ENCODE data around the gene PAK6. TPM values are rescaled to one million over a fixed set of nuclear protein-coding genes. Genes with fewer than 3 reads are reported as not detected.

PAK6 gene
- total RNA-seq, 1 donor from 2014 or later = 13.2 TPM

- no peak overlapping the region for H3K27ac Mint-ChIP-seq
- no peaks in the 10 kb centered on the region for H3K36me3 Mint-ChIP-seq (ENCODE audit: insufficient read depth)
- no peak overlapping the region for H3K4me3 Mint-ChIP-seq (ENCODE audit: low read depth)
- peaks cover 4% of the 10 kb centered on the region for H3K4me1 Mint-ChIP-seq (ENCODE audit: low read depth)
- peaks cover 70% of the 10 kb centered on the region for H3K27me3 Mint-ChIP-seq
- DNase-seq (ENCODE audit: low spot score, unreplicated experiment) = no peak
- TF ChIP-seq CTCF (IDR thresholded peaks at IDR 0.05; ENCODE audit: unreplicated experiment) = no peak
- peaks cover 3% of the 10 kb centered on the region for H3K9me3 Mint-ChIP-seq (ENCODE audit: low read depth)
Observed at GRCh38 chr15:40295297-40295696, 56.4 kb downstream of the PAK6 start.

GRCh38 chr15:40295877-40296560 lies 57.2 kb downstream of the PAK6 start:
- Mint-ChIP-seq H3K36me3 (ENCODE audit: insufficient read depth) (no peaks in the 10 kb centered on the region), H3K4me3 (ENCODE audit: low read depth) (no peak overlapping the region), H3K27ac (no peak overlapping the region), H3K4me1 (ENCODE audit: low read depth) (peaks cover 3% of the 10 kb centered on the region), H3K27me3 (peaks cover 66% of the 10 kb centered on the region), H3K9me3 (ENCODE audit: low read depth) (peaks cover 3% of the 10 kb centered on the region)
- DNase-seq (ENCODE audit: low spot score, unreplicated experiment) = no peak
- TF ChIP-seq CTCF (IDR thresholded peaks at IDR 0.05; ENCODE audit: unreplicated experiment) = no peak

GRCh38 chr15:40296561-40297230 lies 57.8 kb downstream of the PAK6 start:
- Mint-ChIP-seq H3K27me3 (peaks cover 67% of the 10 kb centered on the region), H3K4me3 (ENCODE audit: low read depth) (no peak overlapping the region), H3K9me3 (ENCODE audit: low read depth) (peaks cover 3% of the 10 kb centered on the region), H3K36me3 (ENCODE audit: insufficient read depth) (no peaks in the 10 kb centered on the region), H3K4me1 (ENCODE audit: low read depth) (peaks cover 5% of the 10 kb centered on the region), H3K27ac (no peak overlapping the region)
- TF ChIP-seq CTCF (IDR thresholded peaks at IDR 0.05; ENCODE audit: unreplicated experiment) = no peak
- DNase-seq (ENCODE audit: low spot score, unreplicated experiment) = no peak

- no peak for TF ChIP-seq CTCF (IDR thresholded peaks at IDR 0.05; ENCODE audit: unreplicated experiment)
- H3K9me3 Mint-ChIP-seq (ENCODE audit: low read depth) = peaks cover 3% of the 10 kb centered on the region
- H3K36me3 Mint-ChIP-seq (ENCODE audit: insufficient read depth) = no peaks in the 10 kb centered on the region
- DNase-seq (ENCODE audit: low spot score, unreplicated experiment) = no peak
- no peak overlapping the region for H3K27ac Mint-ChIP-seq
- H3K4me1 Mint-ChIP-seq (ENCODE audit: low read depth) = peaks cover 5% of the 10 kb centered on the region
- H3K27me3 Mint-ChIP-seq = peaks cover 60% of the 10 kb centered on the region
- H3K4me3 Mint-ChIP-seq (ENCODE audit: low read depth) = no peak overlapping the region
Observed at GRCh38 chr15:40297356-40297755, 58.5 kb downstream of the PAK6 start.

- Mint-ChIP-seq H3K4me1 (ENCODE audit: low read depth) (peaks cover 5% of the 10 kb centered on the region), H3K36me3 (ENCODE audit: insufficient read depth) (no peaks in the 10 kb centered on the region), H3K4me3 (ENCODE audit: low read depth) (no peak overlapping the region), H3K27ac (no peak overlapping the region), H3K27me3 (peaks cover 50% of the 10 kb centered on the region), H3K9me3 (ENCODE audit: low read depth) (peaks cover 3% of the 10 kb centered on the region)
- TF ChIP-seq CTCF (IDR thresholded peaks at IDR 0.05; ENCODE audit: unreplicated experiment) = no peak
- DNase-seq (ENCODE audit: low spot score, unreplicated experiment) = no peak
Observed at GRCh38 chr15:40298216-40298935, 59.5 kb downstream of the PAK6 start.

All from progenitor cell of endocrine pancreas (in vitro differentiated cells).